H1 (cell line): ENCODE measurements around the gene AHRR. TPM values are rescaled to one million over a fixed set of nuclear protein-coding genes. Genes with fewer than 3 reads are reported as not detected.

Experiments used
- CTCF ChIA-PET: fragments of 300-600 bp; sonication (Branson Sonifier 250); formaldehyde crosslinking; loops from one replicate; lab custom pipeline; 2021; ENCODE audit not compliant: partially characterized antibody; lab: Charles Lee
- POLR2A ChIA-PET: fragments of 300-600 bp; sonication (Branson Sonifier 250); formaldehyde crosslinking; loops from one replicate; lab custom pipeline; 2021; ENCODE audit warnings: inconsistent platforms; ENCODE audit not compliant: partially characterized antibody; lab: Charles Lee
- DNase-seq, 2 experiments: peaks; one replicate each; pipeline versions ENCODE4 v3.0.0 to v3.0.0-alpha.2; 2010 to 2022; ENCODE audit warnings: low spot score in 2 of 2, low read depth in 1 of 2, mixed read lengths in 1 of 2
- FAIRE-seq: peaks from 2 replicates; lab custom pipeline; 2011; peaks lifted over from hg19 to GRCh38; lab: Jason Lieb, UNC
- H2AFZ ChIP-seq: 2 replicates; pipeline ENCODE4 v1.8.1; 2012; ENCODE audit warnings: low read length, inconsistent platforms
- H2AK5ac ChIP-seq: 2 replicates; pipeline ENCODE4 v1.6.1; 2013; ENCODE audit warnings: low read depth, low read length
- H2BK120ac ChIP-seq: replicated peaks from 2 replicates; pipeline ENCODE3; 2013; ENCODE audit warnings: low read depth, low read length, inconsistent platforms
- H2BK12ac ChIP-seq: 2 replicates; pipeline ENCODE4 v1.6.1; 2013; ENCODE audit warnings: low read depth, low read length
- H2BK15ac ChIP-seq: 2 replicates; pipeline ENCODE4 v1.6.1; 2013; ENCODE audit warnings: low read length
- H2BK20ac ChIP-seq: 2 replicates; pipeline ENCODE4 v1.6.1; 2013; ENCODE audit warnings: low read length
- H2BK5ac ChIP-seq: 2 replicates; pipeline ENCODE4 v1.6.1; 2013; ENCODE audit warnings: low read depth, low read length
- H3K14ac ChIP-seq: 2 replicates; pipeline ENCODE4 v1.6.1; 2013; ENCODE audit warnings: inconsistent platforms; ENCODE audit not compliant: insufficient read length
- H3K18ac ChIP-seq: 2 replicates; pipeline ENCODE4 v1.6.1; 2013; ENCODE audit warnings: low read length; ENCODE audit errors: extremely low read depth
- H3K23ac ChIP-seq: 2 replicates; pipeline ENCODE4 v1.6.1; 2013; ENCODE audit warnings: inconsistent platforms; ENCODE audit not compliant: insufficient read length
- H3K23me2 ChIP-seq: 2 replicates; pipeline ENCODE4 v1.6.1; 2013; ENCODE audit warnings: low read depth, low read length
- H3K27ac ChIP-seq: 2 replicates; pipeline ENCODE4 v1.6.1; 2011; ENCODE audit warnings: low read depth, low read length, inconsistent platforms
- H3K27me3 ChIP-seq, 4 experiments: replicated peaks in 1 of 4; 1 replicate in 1 of 4; 2 replicates in 3 of 4; pipeline versions ENCODE4 v1.6.1 to v1.8.1; 2011 to 2013; ENCODE audit warnings: low read length in 3 of 4, mild to moderate bottlenecking in 3 of 4, inconsistent platforms in 2 of 4, mixed read lengths in 2 of 4, moderate library complexity in 1 of 4; ENCODE audit not compliant: control insufficient read depth in 3 of 4, insufficient read depth in 3 of 4; ENCODE audit errors: extremely low read depth in 1 of 4
- H3K36me3 ChIP-seq, 4 experiments: 2 replicates each; pipeline versions ENCODE4 v1.6.1 to v1.8.1; 2011 to 2013; ENCODE audit warnings: mild to moderate bottlenecking in 4 of 4, low read length in 3 of 4, moderate library complexity in 2 of 4, control low read depth in 1 of 4, inconsistent platforms in 1 of 4; ENCODE audit not compliant: insufficient read depth in 4 of 4, control insufficient read depth in 2 of 4
- H3K4ac ChIP-seq: replicated peaks from 2 replicates; pipeline ENCODE3; 2013; ENCODE audit warnings: low read length, low read depth, mixed read lengths, inconsistent platforms; ENCODE audit not compliant: insufficient read length
- H3K4me1 ChIP-seq, 4 experiments: replicated peaks in 1 of 4; 1 replicate in 1 of 4; 2 replicates in 3 of 4; pipeline versions ENCODE4 v1.6.1 to v1.8.1; 2011 to 2013; ENCODE audit warnings: low read length in 3 of 4, inconsistent platforms in 2 of 4, mixed read lengths in 1 of 4; ENCODE audit not compliant: insufficient read depth in 4 of 4, control insufficient read depth in 3 of 4
- H3K4me2 ChIP-seq, 2 experiments: 2 replicates each; pipeline versions ENCODE4 v1.6.1 to v1.8.1; 2011 to 2013; ENCODE audit warnings: low read depth in 2 of 2, low read length in 2 of 2, control low read depth in 1 of 2, inconsistent platforms in 1 of 2, mild to moderate bottlenecking in 1 of 2; ENCODE audit not compliant: insufficient read depth in 1 of 2
- H3K4me3 ChIP-seq, 4 experiments: fragments of 200-600, 300-600 bp in 1 of 4; sonication (generic), shearing (Covaris generic), sonication (Bioruptor Twin) in 1 of 4; 2 replicates each; pipeline versions ENCODE4 v1.5.1 to v1.8.1; 2011 to 2016; ENCODE audit warnings: low read length in 4 of 4, low read depth in 3 of 4, control low read depth in 2 of 4, inconsistent platforms in 2 of 4, mild to moderate bottlenecking in 2 of 4, mixed read lengths in 1 of 4, moderate library complexity in 1 of 4; ENCODE audit not compliant: insufficient read depth in 2 of 4; ENCODE audit errors: extremely low read depth in 1 of 4
- H3K56ac ChIP-seq: replicated peaks from 2 replicates; pipeline ENCODE3; 2013; ENCODE audit warnings: low read depth, mild to moderate bottlenecking, mixed read lengths, low read length, inconsistent platforms; ENCODE audit not compliant: insufficient read length
- H3K79me1 ChIP-seq: 2 replicates; pipeline ENCODE4 v1.6.1; 2013; ENCODE audit warnings: low read depth, low read length, control low read depth
- H3K79me2 ChIP-seq, 2 experiments: 2 replicates each; pipeline versions ENCODE4 v1.6.1 to v1.8.1; 2012 to 2013; ENCODE audit warnings: low read length in 2 of 2, mild to moderate bottlenecking in 2 of 2, inconsistent platforms in 1 of 2; ENCODE audit not compliant: insufficient read depth in 2 of 2, control insufficient read depth in 1 of 2
- H3K9ac ChIP-seq, 4 experiments: replicated peaks in 1 of 4; 1 replicate in 1 of 4; 2 replicates in 3 of 4; pipeline versions ENCODE4 v1.6.1 to v1.8.1; 2011 to 2013; ENCODE audit warnings: low read depth in 3 of 4, low read length in 3 of 4, control low read depth in 2 of 4, mild to moderate bottlenecking in 2 of 4, moderate library complexity in 2 of 4, inconsistent platforms in 1 of 4; ENCODE audit errors: extremely low read depth in 1 of 4
- H3K9me3 ChIP-seq, 2 experiments: 2 replicates each; pipeline versions ENCODE4 v1.6.1 to v1.8.1; 2012 to 2013; ENCODE audit warnings: mild to moderate bottlenecking in 2 of 2, moderate library complexity in 2 of 2, control low read depth in 1 of 2, inconsistent platforms in 1 of 2, low read depth in 1 of 2, low read length in 1 of 2, mixed read lengths in 1 of 2; ENCODE audit not compliant: insufficient read depth in 2 of 2
- H4K20me1 ChIP-seq, 2 experiments: replicated peaks in 1 of 2; 2 replicates each; pipeline versions ENCODE3 to v1.8.1; 2011 to 2013; ENCODE audit warnings: inconsistent platforms in 2 of 2, low read length in 2 of 2, mild to moderate bottlenecking in 1 of 2; ENCODE audit not compliant: insufficient read depth in 2 of 2, control insufficient read depth in 1 of 2
- H4K5ac ChIP-seq: 2 replicates; pipeline ENCODE4 v1.6.1; 2013; ENCODE audit warnings: low read length, low read depth, mixed read lengths, inconsistent platforms; ENCODE audit not compliant: insufficient read length
- H4K8ac ChIP-seq: 2 replicates; pipeline ENCODE4 v1.8.0; 2013; ENCODE audit warnings: mild to moderate bottlenecking, moderate library complexity, low read length, inconsistent platforms; ENCODE audit not compliant: insufficient read depth; ENCODE audit errors: extremely low read depth
- H4K91ac ChIP-seq: replicated peaks from 2 replicates; pipeline ENCODE3; 2013; ENCODE audit warnings: low read length, mixed read lengths, inconsistent platforms; ENCODE audit not compliant: insufficient read length
- POLR2AphosphoS5 ChIP-seq: IDR thresholded peaks from 2 replicates; pipeline ENCODE4 v1.6.1; 2011; ENCODE audit warnings: low read depth, low read length
- SRF ChIP-seq: IDR thresholded peaks from 2 replicates; pipeline ENCODE4 v1.6.1; 2011; ENCODE audit warnings: mild to moderate bottlenecking, low read depth, low read length, moderate library complexity
- TBP ChIP-seq: IDR thresholded peaks from 2 replicates; pipeline ENCODE4 v1.6.1; 2011; ENCODE audit warnings: low read depth, low read length, improper control_type of control experiment
- WGBS, 2 experiments: shearing (Covaris generic) in 1 of 2; methylation state at CpG; one replicate each; pipeline versions ENCODE4 v1.1.6 to v1.1.7; 2013 to 2015; ENCODE audit warnings: low lambda C conversion rate in 2 of 2, mixed read lengths in 2 of 2, inconsistent platforms in 1 of 2, low coverage in 1 of 2, missing lambda C conversion rate in 1 of 2; ENCODE audit not compliant: insufficient replicate concordance in 2 of 2, insufficient coverage in 1 of 2, insufficient read length in 1 of 2; ENCODE audit errors: extremely low coverage in 1 of 2, missing lambda C conversion rate in 1 of 2; 5-methylcytosine and 5-hydroxymethylcytosine counted together
- polyA plus RNA-seq, 7 experiments: library from polyadenylated mRNA; depleted of rRNA in 3 of 7; stranded (reverse) in 5 of 7; unstranded in 2 of 7; fragments of >200 nt in 5 of 7; fragments of 200-250 nt in 2 of 7; gene quantifications; 1 replicate in 5 of 7; 2 replicates in 1 of 7; 4 replicates in 1 of 7; pipeline versions ENCODE4 v1.2.1 to v1.2.3, GENCODE V29; 2011 to 2013; ENCODE audit warnings: missing spikeins in 2 of 7, mixed read lengths in 2 of 7
- total RNA-seq: library from RNA; stranded (reverse); fragmentation: NEBNext Ultra II Directional; extraction: Animal tissue kit (Norgen Biotek cat#: 25700); gene quantifications from 2 replicates; pipeline ENCODE4 v1.2.1, GENCODE V29; 2021

The AHRR gene
- total and polyA plus RNA-seq, 2 of the 8 experiments (the other 6 are each of a cell fraction or from before 2014, with no cell fraction given), result 0.41 to 0.80 TPM

DNA sequence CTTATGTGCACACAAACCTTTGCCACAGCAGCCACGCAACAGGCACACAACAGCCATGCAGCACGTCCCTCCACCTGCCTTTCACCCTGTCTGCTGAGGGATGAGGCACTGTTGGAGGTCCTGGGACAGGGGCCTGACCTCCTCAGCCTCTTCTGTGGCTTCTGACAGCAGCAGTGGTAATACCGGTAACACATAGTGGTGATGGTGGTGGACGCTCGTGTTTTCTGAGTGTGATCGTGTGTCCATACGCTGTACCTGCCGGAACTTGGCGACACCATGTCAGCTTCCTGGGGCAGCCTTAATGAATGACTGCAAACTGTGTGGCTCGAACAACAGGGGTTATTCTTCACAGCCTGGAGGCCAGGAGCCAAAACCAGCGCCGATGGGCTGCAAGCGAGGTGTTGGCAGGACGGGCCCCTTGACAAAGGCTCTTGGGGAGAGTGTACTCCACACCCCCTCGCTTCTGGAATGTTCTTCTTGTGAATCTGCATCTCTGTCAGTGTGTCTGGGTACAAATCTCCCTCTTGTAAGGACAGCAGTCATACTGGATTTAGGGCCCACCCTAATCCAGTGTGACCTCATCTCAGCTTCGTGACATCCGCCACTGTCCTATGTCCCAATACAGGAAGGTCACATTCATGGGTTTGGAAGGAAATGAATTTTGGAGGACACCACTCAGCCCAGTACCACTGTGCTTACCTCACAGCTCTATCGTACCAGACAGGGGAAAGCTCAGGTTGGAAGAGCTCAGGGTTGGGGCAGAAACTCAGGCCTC, 66.2 kb downstream of the AHRR start:
- no peak overlapping the region for H2AFZ ChIP-seq
- H4K8ac ChIP-seq, result no peak overlapping the region
- ChIA-PET CTCF (interaction anchor here (0.7 to 1.8 kb wide), 6 partner anchors 9 to 49 kb away, joined by 3 to 5 read pairs (median 3); no protein-coding TSS in a partner anchor), POLR2A (interaction anchor here (1.0 kb wide), 1 partner anchor 12 kb away, joined by 3 read pairs; no protein-coding TSS in a partner anchor)
- peaks cover 0 to 4% (median 2%) of the 10 kb centered on the region in 4 experiments; a peak in 1 of 7 replicates for H3K4me1 ChIP-seq
- FAIRE-seq (no peak), DNase-seq (no peak)
- no peak overlapping the region; the same call in 1 of the 2 replicates for H2BK5ac ChIP-seq
- no peak overlapping the region for H3K14ac ChIP-seq
- no peak for TF ChIP-seq POLR2AphosphoS5
- no peak for TF ChIP-seq TBP
- TF ChIP-seq SRF, result no peak
- no peak overlapping the region for H3K4ac ChIP-seq
- no peaks in the 10 kb centered on the region for H3K79me1 ChIP-seq
- H2BK15ac ChIP-seq, result no peak overlapping the region
- no peaks in the 10 kb centered on the region for H3K23me2 ChIP-seq
- H2BK20ac ChIP-seq, result no peak overlapping the region
- no peaks in the 10 kb centered on the region for H3K9me3 ChIP-seq
- H4K5ac ChIP-seq, result no peak overlapping the region
- no peak overlapping the region for H2AK5ac ChIP-seq
- no peaks in the 10 kb centered on the region for H3K79me2 ChIP-seq
- 94% methylated on average over 18 of the region's 18 CpGs; no CpG with 5 or more reads in 1 of the 2 experiments for WGBS, 2 experiments
- H3K9ac ChIP-seq, result 0 out of 7 replicates have a peak overlapping the region, but pooled peaks of 1 of the 4 experiments have one; percentile 10
- H3K4me2 ChIP-seq, result no peak overlapping the region
- H4K20me1 ChIP-seq, result no peaks in the 10 kb centered on the region
- H4K91ac ChIP-seq, result no peak overlapping the region
- no peak overlapping the region for H3K56ac ChIP-seq
- no peak overlapping the region for H3K27ac ChIP-seq
- no peak overlapping the region for H3K18ac ChIP-seq
- no peaks in the 10 kb centered on the region for H3K36me3 ChIP-seq
- 0 out of 2 replicates have a peak overlapping the region, but pooled peaks have one; percentile 17 for H2BK12ac ChIP-seq
- H3K27me3 ChIP-seq, result no peaks in the 10 kb centered on the region; a peak in 2 of 7 replicates
- H3K4me3 ChIP-seq, result no peak overlapping the region
- H3K23ac ChIP-seq, result no peak overlapping the region
- H2BK120ac ChIP-seq, result no peak overlapping the region
